HL-60 (cell line): ENCODE data around the gene CRIP1.

Experiments used
- CTCF ChIP-seq: IDR thresholded peaks from one replicate; pipeline ENCODE4 v1.5.1; 2011; ENCODE audit warnings: low read length, control low read depth, inconsistent platforms; ENCODE audit not compliant: insufficient read depth
- POLR2AphosphoS5 ChIP-seq: IDR thresholded peaks from 2 replicates; pipeline ENCODE4 v1.6.1; 2012; ENCODE audit warnings: low read depth
- REST ChIP-seq: IDR thresholded peaks from 2 replicates; pipeline ENCODE4 v1.6.1; 2012; ENCODE audit warnings: low read depth; ENCODE audit not compliant: insufficient replicate concordance

GRCh38 chr14:105446971-105447370 lies 39.7 kb upstream of the CRIP1 start:
- no peak for TF ChIP-seq CTCF
- no peak for TF ChIP-seq POLR2AphosphoS5
- TF ChIP-seq REST, result no peak
